ENCODE measurements around the gene PKNOX2.

PKNOX2 gene

GRCh38 chr11:125426818-125427528, 262.4 kb downstream of the PKNOX2 start:
- no peak overlapping the region for H3K4me3 ChIP-seq (ENCODE audit: low read depth, low read length)
- no peak for DNase-seq (ENCODE audit: low read depth)
- TF ChIP-seq CTCF (conservative IDR thresholded peaks at IDR 0.05; ENCODE audit: low read depth, low read length) = no peak

- TF ChIP-seq CTCF (conservative IDR thresholded peaks at IDR 0.05; ENCODE audit: low read depth, low read length) = peak; percentile 11
- no peak for DNase-seq (ENCODE audit: low read depth)
Observed at GRCh38 chr11:125428486-125429173, 264.1 kb downstream of the PKNOX2 start.

DNA sequence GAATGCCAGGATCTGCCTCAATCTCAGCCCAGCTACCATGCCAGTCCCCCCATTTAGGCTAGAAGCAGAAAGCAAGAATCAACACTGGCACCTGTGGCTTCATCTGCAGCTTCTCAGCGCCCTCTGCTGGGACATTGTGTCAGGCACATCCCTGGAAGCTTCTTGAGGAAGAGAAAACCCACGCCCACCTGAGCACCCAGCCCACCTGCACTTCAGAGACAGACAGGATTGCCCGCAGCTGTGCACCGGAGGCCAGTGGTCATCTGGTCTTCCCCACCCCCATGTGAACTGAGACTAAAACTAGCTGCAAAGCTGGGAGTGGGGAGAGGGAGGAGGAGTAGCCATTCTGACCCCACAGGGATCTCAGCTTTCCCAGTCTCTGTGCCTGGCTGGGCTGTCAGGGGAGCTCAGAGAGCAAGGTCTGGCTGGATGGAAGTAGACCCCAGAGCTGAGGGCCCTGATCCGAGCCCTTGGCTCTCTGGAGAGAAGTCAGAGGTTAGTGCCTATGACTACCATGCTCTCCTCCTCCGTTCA, 264.7 kb downstream of the PKNOX2 start:
- DNase-seq (ENCODE audit: low read depth) = peak; percentile 75
- no peak overlapping the region for H3K4me3 ChIP-seq (ENCODE audit: low read depth, low read length)
- TF ChIP-seq CTCF (conservative IDR thresholded peaks at IDR 0.05; ENCODE audit: low read depth, low read length) = peak; percentile 87

More at GRCh38 chr11:125428486-125429173, 264.1 kb downstream of the PKNOX2 start:
- no peak overlapping the region for H3K4me3 ChIP-seq (ENCODE audit: low read depth, low read length)

DNA sequence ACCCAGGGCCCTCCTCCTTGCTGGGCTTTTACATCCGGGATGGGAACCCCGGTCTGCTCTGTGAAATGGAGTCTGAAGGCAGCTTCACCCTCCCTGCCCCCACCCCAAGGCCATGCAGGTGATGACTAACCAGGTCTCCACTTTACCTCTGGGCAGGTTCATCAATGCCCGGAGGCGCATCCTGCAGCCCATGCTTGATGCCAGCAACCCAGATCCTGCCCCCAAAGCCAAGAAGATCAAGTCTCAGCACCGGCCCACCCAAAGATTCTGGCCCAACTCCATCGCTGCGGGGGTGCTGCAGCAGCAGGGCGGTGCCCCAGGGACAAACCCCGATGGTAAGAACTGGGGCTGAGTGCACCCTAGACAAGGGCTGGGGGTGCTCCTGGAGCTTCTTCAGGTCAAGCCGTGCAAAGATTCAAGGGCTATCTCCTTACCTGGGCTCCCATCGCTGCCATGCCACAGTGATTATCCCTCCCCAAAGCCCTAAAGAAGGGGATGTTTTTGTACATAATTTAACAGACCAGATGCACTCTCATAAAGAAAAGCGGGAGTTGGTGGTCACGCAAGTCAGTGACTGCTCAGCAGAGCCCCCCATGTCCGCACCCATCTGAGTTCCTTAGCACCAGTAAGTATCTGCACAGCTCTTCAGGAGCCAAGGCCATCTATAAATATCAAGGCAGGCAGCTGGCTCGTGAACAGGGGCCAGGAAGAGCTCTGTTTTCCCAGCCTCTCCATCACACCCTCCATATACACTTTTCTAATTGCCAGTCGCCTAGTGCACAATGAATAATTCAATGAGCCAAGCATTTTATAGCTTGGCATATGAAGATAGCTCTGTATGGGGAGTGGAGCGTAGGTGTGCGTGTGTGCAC, 265.5 kb downstream of the PKNOX2 start:
- DNase-seq (ENCODE audit: low read depth) = no peak
- TF ChIP-seq CTCF (conservative IDR thresholded peaks at IDR 0.05; ENCODE audit: low read depth, low read length) = no peak
- H3K4me3 ChIP-seq (ENCODE audit: low read depth, low read length) = no peak overlapping the region

- TF ChIP-seq CTCF (conservative IDR thresholded peaks at IDR 0.05; ENCODE audit: low read depth, low read length) = no peak
- no peak overlapping the region for H3K4me3 ChIP-seq (ENCODE audit: low read depth, low read length)
- no peak for DNase-seq (ENCODE audit: low read depth)
Observed at GRCh38 chr11:125431009-125431408, 266.5 kb downstream of the PKNOX2 start.

GRCh38 chr11:125431481-125431880, 266.9 kb downstream of the PKNOX2 start:
- no peak for TF ChIP-seq CTCF (conservative IDR thresholded peaks at IDR 0.05; ENCODE audit: low read depth, low read length)
- DNase-seq (ENCODE audit: low read depth) = no peak

More at GRCh38 chr11:125431481-125431880, 266.9 kb downstream of the PKNOX2 start:
- H3K4me3 ChIP-seq (ENCODE audit: low read depth, low read length) = no peak overlapping the region
